H9 (cell line): Measurements from ENCODE around the gene C1orf159. TPM values are rescaled to one million over a fixed set of nuclear protein-coding genes. Genes with fewer than 3 reads are reported as not detected.

Experiments
- DNase-seq: peaks from one replicate; pipeline ENCODE4 v3.0.0-alpha.2; 2017
- H2AFZ ChIP-seq: one replicate; pipeline ENCODE4 v1.6.1; 2013; ENCODE audit warnings: mild to moderate bottlenecking, low read length, control low read depth, moderate library complexity
- H2AK5ac ChIP-seq: 2 replicates; pipeline ENCODE4 v1.6.1; 2013; ENCODE audit warnings: low read length, control low read depth, mixed read lengths; ENCODE audit not compliant: insufficient read length
- H2BK120ac ChIP-seq: one replicate; pipeline ENCODE4 v1.6.1; 2013; ENCODE audit warnings: low read depth, mild to moderate bottlenecking, low read length, control low read depth, inconsistent platforms; ENCODE audit not compliant: poor library complexity, severe bottlenecking
- H2BK12ac ChIP-seq: 2 replicates; pipeline ENCODE4 v1.6.1; 2013; ENCODE audit warnings: low read length, control low read depth, mixed read lengths, low read depth; ENCODE audit not compliant: insufficient read length
- H2BK15ac ChIP-seq: 2 replicates; pipeline ENCODE4 v1.6.1; 2013; ENCODE audit warnings: low read depth, low read length, control low read depth
- H2BK20ac ChIP-seq: one replicate; pipeline ENCODE4 v1.6.1; 2013; ENCODE audit warnings: low read depth, mild to moderate bottlenecking, low read length, control low read depth, inconsistent platforms; ENCODE audit not compliant: poor library complexity, severe bottlenecking
- H2BK5ac ChIP-seq: 2 replicates; pipeline ENCODE4 v1.6.1; 2013; ENCODE audit warnings: low read length, control low read depth, mixed read lengths; ENCODE audit not compliant: insufficient read length
- H3K14ac ChIP-seq: 2 replicates; pipeline ENCODE4 v1.6.1; 2013; ENCODE audit warnings: low read length, control low read depth; ENCODE audit not compliant: insufficient read depth
- H3K18ac ChIP-seq: 2 replicates; pipeline ENCODE4 v1.6.1; 2013; ENCODE audit warnings: low read depth, mild to moderate bottlenecking, mixed read lengths, low read length, control low read depth; ENCODE audit not compliant: insufficient read length
- H3K23ac ChIP-seq: 2 replicates; pipeline ENCODE4 v1.6.1; 2013; ENCODE audit warnings: low read length, control low read depth, mixed read lengths, low read depth; ENCODE audit not compliant: insufficient read length
- H3K23me2 ChIP-seq: 2 replicates; pipeline ENCODE4 v1.6.1; 2013; ENCODE audit warnings: low read depth, mild to moderate bottlenecking, mixed read lengths, low read length, control low read depth; ENCODE audit not compliant: insufficient read length, poor library complexity, severe bottlenecking
- H3K27ac ChIP-seq: 2 replicates; pipeline ENCODE4 v1.5.1; 2013; ENCODE audit warnings: low read length, control low read depth, mixed read lengths, low read depth; ENCODE audit not compliant: insufficient read length
- H3K27me3 ChIP-seq: 2 replicates; pipeline ENCODE4 v1.6.1; 2013; ENCODE audit warnings: low read length, control low read depth, inconsistent platforms; ENCODE audit not compliant: insufficient read depth
- H3K4ac ChIP-seq: 2 replicates; pipeline ENCODE4 v1.6.1; 2013; ENCODE audit warnings: low read depth, mild to moderate bottlenecking, control low read depth, inconsistent platforms, low read length, moderate library complexity
- H3K4me1 ChIP-seq: 2 replicates; pipeline ENCODE4 v1.6.1; 2013; ENCODE audit warnings: low read length, control low read depth, inconsistent platforms; ENCODE audit not compliant: insufficient read depth
- H3K4me2 ChIP-seq: 2 replicates; pipeline ENCODE4 v1.6.1; 2013; ENCODE audit warnings: low read length, control low read depth, mixed read lengths; ENCODE audit not compliant: insufficient read length, insufficient read depth
- H3K56ac ChIP-seq: 2 replicates; pipeline ENCODE4 v1.6.1; 2013; ENCODE audit warnings: low read depth, mild to moderate bottlenecking, mixed read lengths, low read length, control low read depth; ENCODE audit not compliant: insufficient read length
- H3K79me1 ChIP-seq: 2 replicates; pipeline ENCODE4 v1.6.1; 2013; ENCODE audit warnings: low read depth, mild to moderate bottlenecking, moderate library complexity, low read length, control low read depth, inconsistent platforms; ENCODE audit not compliant: insufficient read depth, poor library complexity, severe bottlenecking
- H3K79me2 ChIP-seq: 2 replicates; pipeline ENCODE4 v1.6.1; 2013; ENCODE audit warnings: low read length, control low read depth, inconsistent platforms; ENCODE audit not compliant: insufficient read depth
- H3K9ac ChIP-seq: 2 replicates; pipeline ENCODE4 v1.6.1; 2013; ENCODE audit warnings: low read length, control low read depth, mixed read lengths; ENCODE audit not compliant: insufficient read length; ENCODE audit errors: extremely low read depth
- H3K9me3 ChIP-seq: one replicate; pipeline ENCODE4 v1.6.1; 2013; ENCODE audit warnings: low read depth, low read length, inconsistent platforms; ENCODE audit not compliant: control insufficient read depth
- H3T11ph ChIP-seq: one replicate; pipeline ENCODE4 v1.6.1; 2013; ENCODE audit warnings: mild to moderate bottlenecking, low read length, control low read depth, inconsistent platforms
- H4K20me1 ChIP-seq: one replicate; pipeline ENCODE4 v1.6.1; 2013; ENCODE audit not compliant: control insufficient read depth, insufficient read length, insufficient read depth
- H4K5ac ChIP-seq: 2 replicates; pipeline ENCODE4 v1.6.1; 2013; ENCODE audit warnings: low read depth, mild to moderate bottlenecking, mixed read lengths, low read length, control low read depth; ENCODE audit not compliant: insufficient read length
- H4K8ac ChIP-seq: replicated peaks from 2 replicates; pipeline ENCODE4 v1.6.1; 2013; ENCODE audit warnings: low read length, control low read depth, mixed read lengths, low read depth; ENCODE audit not compliant: insufficient read length
- H4K91ac ChIP-seq: 2 replicates; pipeline ENCODE4 v1.6.1; 2013; ENCODE audit warnings: low read depth, mild to moderate bottlenecking, moderate library complexity, mixed read lengths, low read length, control low read depth; ENCODE audit not compliant: insufficient read length
- H3K27ac Mint-ChIP-seq, 3 experiments: 2 replicates in 2 of 3; 3 replicates in 1 of 3; pipeline ENCODE4 v1.8.0; 2020 to 2021; ENCODE audit warnings: mixed read lengths in 3 of 3, mild to moderate bottlenecking in 1 of 3, moderate library complexity in 1 of 3
- H3K27me3 Mint-ChIP-seq: 2 replicates; pipeline ENCODE4 v1.8.0; 2021; ENCODE audit warnings: low read depth, mild to moderate bottlenecking, moderate library complexity, mixed read lengths
- H3K36me3 Mint-ChIP-seq, 3 experiments: 2 replicates in 2 of 3; 3 replicates in 1 of 3; pipeline ENCODE4 v1.8.0; 2020 to 2021; ENCODE audit warnings: low read depth in 3 of 3, mixed read lengths in 3 of 3; ENCODE audit not compliant: insufficient read depth in 1 of 3
- H3K4me1 Mint-ChIP-seq, 2 experiments: 2 replicates each; pipeline ENCODE4 v1.8.0; 2020; ENCODE audit warnings: mixed read lengths in 2 of 2
- H3K4me3 Mint-ChIP-seq, 2 experiments: 2 replicates in 1 of 2; 3 replicates in 1 of 2; pipeline ENCODE4 v1.8.0; 2020 to 2021; ENCODE audit warnings: mild to moderate bottlenecking in 2 of 2, mixed read lengths in 2 of 2, moderate library complexity in 1 of 2
- H3K9me3 Mint-ChIP-seq, 2 experiments: 2 replicates in 1 of 2; 3 replicates in 1 of 2; pipeline ENCODE4 v1.8.0; 2020; ENCODE audit warnings: mild to moderate bottlenecking in 2 of 2, mixed read lengths in 2 of 2, moderate library complexity in 1 of 2
- CTCF ChIP-seq: fragments of 200-600 bp; sonication (generic); conservative IDR thresholded peaks from 3 replicates; pipeline ENCODE4 v1.8.0; 2021; ENCODE audit warnings: antibody characterized with exemption, mild to moderate bottlenecking
- WGBS: extraction: QIAGEN DNeasy Blood & Tissue Kit; methylation state at CpG from one replicate; pipeline ENCODE4 v1.1.7; 2013; ENCODE audit warnings: missing lambda C conversion rate, low lambda C conversion rate, mixed read lengths; ENCODE audit not compliant: insufficient read length; ENCODE audit errors: extremely low coverage; 5-methylcytosine and 5-hydroxymethylcytosine counted together
- total RNA-seq: library from RNA; stranded (reverse); gene quantifications from 2 replicates; pipeline ENCODE4 v1.2.1, GENCODE V29; 2021

The C1orf159 gene
- total RNA-seq, 1 experiment from 2014 or later: 12.3 TPM

GRCh38 chr1:1118876-1119220, 3.0 kb upstream of the C1orf159 start:
- H3K23ac ChIP-seq: no peak overlapping the region
- no peak overlapping the region for H2BK120ac ChIP-seq
- no peak overlapping the region for H3K4me2 ChIP-seq
- H2BK20ac ChIP-seq: no peak overlapping the region
- no peak overlapping the region for H3K27ac ChIP-seq
- Mint-ChIP-seq H3K9me3 (peaks cover 5 to 8% of the 10 kb centered on the region in 2 experiments; a peak in 3 of 5 replicates), H3K36me3 (peaks cover 0 to 11% (median 0%) of the 10 kb centered on the region in 3 experiments; a peak in 4 of 7 replicates), H3K27me3 (peaks cover 46% of the 10 kb centered on the region), H3K27ac (no peak overlapping the region), H3K4me1 (peaks cover 8 to 12% of the 10 kb centered on the region in 2 experiments), H3K4me3 (no peak overlapping the region)
- no peak overlapping the region for H4K8ac ChIP-seq
- H3T11ph ChIP-seq: no peak overlapping the region
- H4K91ac ChIP-seq: no peak overlapping the region
- no peak overlapping the region for H2AFZ ChIP-seq
- H3K4me1 ChIP-seq: no peaks in the 10 kb centered on the region
- WGBS: no CpG with 5 or more reads among the region's 11 CpGs
- no peak overlapping the region for H3K4ac ChIP-seq
- H3K79me1 ChIP-seq: no peaks in the 10 kb centered on the region
- peaks cover 8% of the 10 kb centered on the region for H3K23me2 ChIP-seq
- no peak overlapping the region for H3K56ac ChIP-seq
- H3K14ac ChIP-seq: no peak overlapping the region
- no peak overlapping the region for H4K5ac ChIP-seq
- no peak overlapping the region for H3K18ac ChIP-seq
- H2BK15ac ChIP-seq: no peak overlapping the region
- H3K27me3 ChIP-seq: peaks cover 3% of the 10 kb centered on the region; the same call in 1 of the 2 replicates
- no peak for TF ChIP-seq CTCF
- H2BK12ac ChIP-seq: no peak overlapping the region
- H2AK5ac ChIP-seq: no peak overlapping the region
- no peak overlapping the region for H3K9ac ChIP-seq
- no peaks in the 10 kb centered on the region for H4K20me1 ChIP-seq
- no peak overlapping the region for H2BK5ac ChIP-seq
- no peaks in the 10 kb centered on the region for H3K79me2 ChIP-seq
- no peak for DNase-seq
- H3K9me3 ChIP-seq: no peaks in the 10 kb centered on the region
